ENCODE measurements around the gene GLYAT. TPM values are rescaled to one million over a fixed set of nuclear protein-coding genes. Genes with fewer than 3 reads are reported as not detected.

The GLYAT gene
- total and polyA plus RNA-seq, 2 experiments from 2014 or later = 0.10 TPM; not detected in 1

DNA sequence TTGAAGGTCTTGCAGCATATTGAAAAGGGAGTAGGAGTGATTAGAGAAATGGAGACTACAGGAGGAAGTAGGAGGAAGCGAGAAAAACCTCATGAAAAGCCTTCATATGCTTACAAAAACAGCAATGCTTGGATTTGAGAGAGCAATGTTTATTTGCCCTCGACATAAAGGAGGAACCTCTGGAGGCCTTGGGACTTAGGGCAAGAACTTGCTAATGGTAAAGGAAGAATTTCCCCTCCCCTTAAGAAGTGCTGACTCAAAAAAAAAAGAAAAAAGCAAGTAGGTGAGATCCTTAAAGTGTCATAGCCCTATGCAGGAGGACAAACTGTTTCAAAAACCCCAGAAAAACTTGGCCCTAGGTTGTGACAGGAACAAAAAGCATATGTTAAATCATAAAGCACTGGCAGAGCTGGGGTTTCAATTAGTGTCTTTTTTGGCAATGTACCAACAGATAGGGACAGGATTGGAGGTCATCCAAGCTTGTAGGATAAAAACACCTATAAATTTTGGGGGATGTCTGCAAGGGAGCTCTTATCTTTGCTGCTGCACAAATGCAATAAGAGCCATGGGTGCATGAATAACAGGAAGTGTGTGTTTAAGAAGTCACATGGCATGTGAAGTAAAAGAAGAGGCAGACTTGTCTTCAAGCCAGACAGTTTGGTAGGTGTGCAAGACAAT lies 4.9 kb downstream of the GLYAT start (continued):
- no peak for TF ChIP-seq ZNF331 (CRISPR knock-in tag; IDR thresholded peaks at IDR 0.05; ENCODE audit: low read depth)
- no peak for TF ChIP-seq NANOG (IDR thresholded peaks at IDR 0.05; ENCODE audit: borderline replicate concordance)
- TF ChIP-seq EZH2 (IDR thresholded peaks at IDR 0.05; ENCODE audit: low read depth, unreplicated experiment) = no peak
- no peak for TF ChIP-seq CREB1 (CRISPR knock-in tag; IDR thresholded peaks at IDR 0.05; ENCODE audit: low read depth)
- no peak for TF ChIP-seq EZH2phosphoT487 (IDR thresholded peaks at IDR 0.05; ENCODE audit: unreplicated experiment)
- TF ChIP-seq ZNF114 (CRISPR knock-in tag; IDR thresholded peaks at IDR 0.05) = no peak
- TF ChIP-seq JUNB (IDR thresholded peaks at IDR 0.05; ENCODE audit: unreplicated experiment) = no peak
- no peak for TF ChIP-seq ETS1 (IDR thresholded peaks at IDR 0.05)

DNA sequence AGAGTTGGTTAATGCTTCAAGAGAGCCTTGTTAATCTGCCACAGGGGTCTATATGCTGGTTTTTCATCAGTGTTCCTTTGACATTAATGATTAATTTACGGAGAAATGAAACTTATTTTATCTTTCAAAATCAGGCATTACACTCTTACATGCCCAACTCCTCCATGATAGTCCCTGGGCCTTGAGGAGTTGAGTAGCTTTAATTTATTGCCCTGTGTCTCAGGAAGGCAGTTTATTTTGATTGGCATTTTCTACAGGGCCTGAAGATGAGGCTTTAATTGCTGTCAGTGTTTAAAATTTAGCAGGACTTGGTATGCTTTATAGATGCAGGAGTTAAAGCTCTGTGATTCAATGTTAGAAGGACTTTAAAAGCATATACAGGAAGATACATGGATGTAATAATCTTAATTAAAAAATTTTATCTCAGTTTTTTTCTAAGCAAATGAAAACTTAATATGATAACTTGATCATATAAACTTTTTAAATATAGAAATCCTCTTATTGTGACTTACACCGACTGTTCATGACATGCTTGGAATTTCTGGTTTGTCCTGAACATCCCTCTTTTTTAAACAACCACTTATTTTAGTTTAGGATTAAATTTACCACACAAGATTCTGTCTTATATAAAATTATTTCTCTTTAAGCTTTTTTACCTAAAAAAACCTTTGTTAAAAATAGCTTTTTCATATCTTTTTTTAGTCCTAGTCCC lies 12.2 kb downstream of the GLYAT start:
- no peak overlapping the region for H2AFZ ChIP-seq
- H3K4me1 ChIP-seq (ENCODE audit: insufficient read depth) = no peaks in the 10 kb centered on the region
- ATAC-seq = no peak
- no peaks in the 10 kb centered on the region for H3F3A ChIP-seq (replicated peaks; ENCODE audit: low read depth)
- no peaks in the 10 kb centered on the region for H3K27me3 ChIP-seq (ENCODE audit: insufficient read depth)
- H4K20me1 ChIP-seq (replicated peaks; ENCODE audit: insufficient read depth) = no peaks in the 10 kb centered on the region
- peaks cover 69% of the 10 kb centered on the region for H3K9me3 Mint-ChIP-seq
- H3K27me3 Mint-ChIP-seq (ENCODE audit: insufficient read depth, low read depth, poor library complexity) = peaks cover under 1% of the 10 kb centered on the region
- H3K4me1 Mint-ChIP-seq = no peaks in the 10 kb centered on the region
- no peak for TF ChIP-seq POLR2AphosphoS5 (IDR thresholded peaks at IDR 0.05; ENCODE audit: low read depth)
- H3K27ac Mint-ChIP-seq = no peak overlapping the region
- no peak overlapping the region for H3K4me2 ChIP-seq
- H3K36me3 ChIP-seq (ENCODE audit: insufficient read depth) = peaks cover 3% of the 10 kb centered on the region
- no peaks in the 10 kb centered on the region for H3K79me2 ChIP-seq (replicated peaks; ENCODE audit: insufficient read depth)
- DNase-seq (ENCODE audit: low spot score) = peak; percentile 36
- H3K4me3 Mint-ChIP-seq = no peak overlapping the region
- peaks cover 9% of the 10 kb centered on the region; the same call in 1 of the 3 replicates for H3K36me3 Mint-ChIP-seq (ENCODE audit: low read depth)
- no peaks in the 10 kb centered on the region; the same call in 1 of the 2 replicates for H3K9me2 ChIP-seq (ENCODE audit: insufficient read depth)
- no peak overlapping the region for H3K27ac ChIP-seq (ENCODE audit: low read depth)
- H3K4me3 ChIP-seq = no peak overlapping the region

- H3K27me3 ChIP-seq (ENCODE audit: insufficient read depth) = no peaks in the 10 kb centered on the region
- H3K9me3 Mint-ChIP-seq = peaks cover 78% of the 10 kb centered on the region
Observed at GRCh38 chr11:58712531-58712930, 19.2 kb downstream of the GLYAT start.

More at GRCh38 chr11:58712531-58712930, 19.2 kb downstream of the GLYAT start:
- no peaks in the 10 kb centered on the region for H4K20me1 ChIP-seq (replicated peaks; ENCODE audit: insufficient read depth)
- H3K4me3 ChIP-seq = no peak overlapping the region
- H3K27ac Mint-ChIP-seq = no peak overlapping the region
- H3K4me3 Mint-ChIP-seq = no peak overlapping the region
- H3K9me2 ChIP-seq (ENCODE audit: insufficient read depth) = no peaks in the 10 kb centered on the region
- no peaks in the 10 kb centered on the region for H3K36me3 ChIP-seq (ENCODE audit: insufficient read depth)
- H3K79me2 ChIP-seq (replicated peaks; ENCODE audit: insufficient read depth) = no peaks in the 10 kb centered on the region
- no peak overlapping the region for H3K27ac ChIP-seq (ENCODE audit: low read depth)
- H3K4me1 ChIP-seq (ENCODE audit: insufficient read depth) = no peaks in the 10 kb centered on the region
- H3K27me3 Mint-ChIP-seq (ENCODE audit: insufficient read depth, low read depth, poor library complexity) = peaks cover 4% of the 10 kb centered on the region
- H2AFZ ChIP-seq = no peak overlapping the region
- DNase-seq (ENCODE audit: low spot score) = no peak
- peaks cover 12% of the 10 kb centered on the region; the same call in 1 of the 3 replicates for H3K36me3 Mint-ChIP-seq (ENCODE audit: low read depth)
- no peak for TF ChIP-seq EZH2 (IDR thresholded peaks at IDR 0.05; ENCODE audit: low read depth, unreplicated experiment)
- no peak for TF ChIP-seq ZNF331 (CRISPR knock-in tag; IDR thresholded peaks at IDR 0.05; ENCODE audit: low read depth)
- no peak for TF ChIP-seq ZNF462 (CRISPR knock-in tag; IDR thresholded peaks at IDR 0.05)
- ATAC-seq = no peak
- H3K4me1 Mint-ChIP-seq = no peaks in the 10 kb centered on the region
- H3K4me2 ChIP-seq = no peak overlapping the region
- H3F3A ChIP-seq (replicated peaks; ENCODE audit: low read depth) = no peaks in the 10 kb centered on the region

Measured in GM23338 (cell line).